Measurements from ENCODE around the gene TRABD2B.

TRABD2B gene

GRCh38 chr1:48027533-48027835, 30.3 kb upstream of the TRABD2B start:
- Mint-ChIP-seq H3K36me3 (no peaks in the 10 kb centered on the region), H3K4me1 (no peaks in the 10 kb centered on the region), H3K27ac (no peak overlapping the region), H3K4me3 (no peak overlapping the region), H3K27me3 (peaks cover 3% of the 10 kb centered on the region), H3K9me3 (no peaks in the 10 kb centered on the region)

- Mint-ChIP-seq H3K27me3 (peaks cover 3% of the 10 kb centered on the region), H3K36me3 (no peaks in the 10 kb centered on the region), H3K4me1 (no peaks in the 10 kb centered on the region), H3K9me3 (no peaks in the 10 kb centered on the region), H3K27ac (no peak overlapping the region), H3K4me3 (no peak overlapping the region)
These were observed 29.7 kb upstream of the TRABD2B start for GRCh38 chr1:48026701-48027532.

GRCh38 chr1:48026275-48026674, 29.1 kb upstream of the TRABD2B start:
- Mint-ChIP-seq H3K9me3 (no peaks in the 10 kb centered on the region), H3K4me3 (no peak overlapping the region), H3K36me3 (no peaks in the 10 kb centered on the region), H3K27me3 (peaks cover 1% of the 10 kb centered on the region), H3K27ac (no peak overlapping the region), H3K4me1 (no peaks in the 10 kb centered on the region)

GRCh38 chr1:48025076-48025475, 27.9 kb upstream of the TRABD2B start:
- H3K27me3 Mint-ChIP-seq: peaks cover 7% of the 10 kb centered on the region
- H3K4me3 Mint-ChIP-seq: no peak overlapping the region
- H3K36me3 Mint-ChIP-seq: no peaks in the 10 kb centered on the region
- H3K27ac Mint-ChIP-seq: no peak overlapping the region
- H3K4me1 Mint-ChIP-seq: no peaks in the 10 kb centered on the region
- H3K9me3 Mint-ChIP-seq: no peaks in the 10 kb centered on the region

- H3K27me3 Mint-ChIP-seq: peaks cover 6% of the 10 kb centered on the region
- no peak overlapping the region for H3K4me3 Mint-ChIP-seq
- no peaks in the 10 kb centered on the region for H3K36me3 Mint-ChIP-seq
- H3K4me1 Mint-ChIP-seq: no peaks in the 10 kb centered on the region
- no peak overlapping the region for H3K27ac Mint-ChIP-seq
- H3K9me3 Mint-ChIP-seq: no peaks in the 10 kb centered on the region
These were observed 26.3 kb upstream of the TRABD2B start for GRCh38 chr1:48023488-48023887.

- Mint-ChIP-seq H3K27me3 (peaks cover 8% of the 10 kb centered on the region), H3K27ac (no peak overlapping the region), H3K36me3 (no peaks in the 10 kb centered on the region), H3K9me3 (no peaks in the 10 kb centered on the region), H3K4me1 (no peaks in the 10 kb centered on the region), H3K4me3 (no peak overlapping the region)
These were observed 25.1 kb upstream of the TRABD2B start for GRCh38 chr1:48022306-48022705.

- Mint-ChIP-seq H3K4me1 (no peaks in the 10 kb centered on the region), H3K36me3 (no peaks in the 10 kb centered on the region), H3K4me3 (no peak overlapping the region), H3K9me3 (no peaks in the 10 kb centered on the region), H3K27me3 (peaks cover 8% of the 10 kb centered on the region), H3K27ac (no peak overlapping the region)
These were observed 24.6 kb upstream of the TRABD2B start for GRCh38 chr1:48021792-48022191.

- Mint-ChIP-seq H3K9me3 (no peaks in the 10 kb centered on the region), H3K27me3 (peaks cover 15% of the 10 kb centered on the region), H3K36me3 (no peaks in the 10 kb centered on the region), H3K4me1 (no peaks in the 10 kb centered on the region), H3K27ac (no peak overlapping the region), H3K4me3 (no peak overlapping the region)
These were observed 22.6 kb upstream of the TRABD2B start for GRCh38 chr1:48019714-48020315.

- Mint-ChIP-seq H3K27ac (no peak overlapping the region), H3K27me3 (peaks cover 17% of the 10 kb centered on the region), H3K9me3 (no peaks in the 10 kb centered on the region), H3K4me1 (no peaks in the 10 kb centered on the region), H3K36me3 (no peaks in the 10 kb centered on the region), H3K4me3 (no peak overlapping the region)
These were observed 21.6 kb upstream of the TRABD2B start for GRCh38 chr1:48018799-48019198.

- Mint-ChIP-seq H3K27me3 (peaks cover 18% of the 10 kb centered on the region), H3K4me1 (no peaks in the 10 kb centered on the region), H3K36me3 (no peaks in the 10 kb centered on the region), H3K27ac (no peak overlapping the region), H3K4me3 (no peak overlapping the region), H3K9me3 (no peaks in the 10 kb centered on the region)
These were observed 20.5 kb upstream of the TRABD2B start for GRCh38 chr1:48017716-48018115.

- no peak overlapping the region for H3K27ac Mint-ChIP-seq
- H3K27me3 Mint-ChIP-seq: peaks cover 21% of the 10 kb centered on the region
- no peaks in the 10 kb centered on the region for H3K36me3 Mint-ChIP-seq
- H3K4me1 Mint-ChIP-seq: no peaks in the 10 kb centered on the region
- no peaks in the 10 kb centered on the region for H3K9me3 Mint-ChIP-seq
- no peak overlapping the region for H3K4me3 Mint-ChIP-seq
These were observed 19.3 kb upstream of the TRABD2B start for GRCh38 chr1:48016515-48016914.

- Mint-ChIP-seq H3K9me3 (no peaks in the 10 kb centered on the region), H3K4me1 (no peaks in the 10 kb centered on the region), H3K4me3 (no peak overlapping the region), H3K36me3 (no peaks in the 10 kb centered on the region), H3K27me3 (peaks cover 15% of the 10 kb centered on the region), H3K27ac (no peak overlapping the region)
These were observed 16.1 kb upstream of the TRABD2B start for GRCh38 chr1:48013270-48013669.

GRCh38 chr1:48007047-48007446, 9.9 kb upstream of the TRABD2B start:
- no peak overlapping the region for H3K27ac Mint-ChIP-seq
- no peak overlapping the region for H3K4me3 Mint-ChIP-seq
- peaks cover under 1% of the 10 kb centered on the region for H3K27me3 Mint-ChIP-seq
- H3K36me3 Mint-ChIP-seq: no peaks in the 10 kb centered on the region
- H3K9me3 Mint-ChIP-seq: no peaks in the 10 kb centered on the region
- no peaks in the 10 kb centered on the region for H3K4me1 Mint-ChIP-seq

- H3K4me3 Mint-ChIP-seq: no peak overlapping the region
These were observed 9.1 kb upstream of the TRABD2B start for GRCh38 chr1:48006264-48006663.

GRCh38 chr1:48005253-48006117, 8.3 kb upstream of the TRABD2B start:
- Mint-ChIP-seq H3K27me3 (no peaks in the 10 kb centered on the region), H3K27ac (no peak overlapping the region), H3K4me3 (no peak overlapping the region), H3K36me3 (no peaks in the 10 kb centered on the region), H3K4me1 (no peaks in the 10 kb centered on the region), H3K9me3 (no peaks in the 10 kb centered on the region)

More at GRCh38 chr1:48006264-48006663, 9.1 kb upstream of the TRABD2B start:
- H3K27me3 Mint-ChIP-seq: no peaks in the 10 kb centered on the region
- H3K4me1 Mint-ChIP-seq: no peaks in the 10 kb centered on the region
- H3K36me3 Mint-ChIP-seq: no peaks in the 10 kb centered on the region
- H3K27ac Mint-ChIP-seq: no peak overlapping the region
- no peaks in the 10 kb centered on the region for H3K9me3 Mint-ChIP-seq
